PFSK-1 (cell line): ENCODE measurements around the gene WDFY2.

Source experiments
- FOXP2 ChIP-seq: optimal IDR thresholded peaks from 2 replicates; pipeline ENCODE3; 2011; ENCODE audit warnings: borderline replicate concordance, control low read depth, inconsistent platforms; ENCODE audit not compliant: insufficient read depth; ENCODE audit errors: extremely low read length, extremely low read depth
- POLR2AphosphoS5 ChIP-seq: IDR thresholded peaks from 2 replicates; pipeline ENCODE4 v1.6.1; 2012; ENCODE audit warnings: low read depth, mild to moderate bottlenecking, control low read depth, low read length, moderate library complexity
- REST ChIP-seq, 2 experiments: IDR thresholded peaks; 2 replicates each; pipeline versions ENCODE4 v1.6.1 to v1.8.0; 2011 to 2012; ENCODE audit warnings: low read depth in 2 of 2, low read length in 2 of 2, control low read depth in 1 of 2, inconsistent platforms in 1 of 2, mild to moderate bottlenecking in 1 of 2, moderate library complexity in 1 of 2; ENCODE audit not compliant: insufficient read depth in 1 of 2
- SIN3A ChIP-seq: IDR thresholded peaks from 2 replicates; pipeline ENCODE4 v1.6.1; 2012; ENCODE audit warnings: mild to moderate bottlenecking, low read length, moderate library complexity, borderline replicate concordance; ENCODE audit not compliant: insufficient read depth
- TAF1 ChIP-seq: IDR thresholded peaks from 2 replicates; pipeline ENCODE4 v1.6.1; 2012; ENCODE audit warnings: low read length, control low read depth, borderline replicate concordance; ENCODE audit not compliant: insufficient read depth

Gene WDFY2

GRCh38 chr13:51802631-51803418 lies 218.6 kb downstream of the WDFY2 start:
- TF ChIP-seq SIN3A (no peak), POLR2AphosphoS5 (no peak), FOXP2 (no peak), REST (IDR thresholded peaks at IDR 0.05; ENCODE audit: insufficient read depth in 1 of 2, low read depth in 2 of 2, low read length in 2 of 2) (no peak)

- TF ChIP-seq POLR2AphosphoS5 = 0 out of 2 replicates have a peak, but pooled peaks have one; percentile 51
- no peak for TF ChIP-seq REST (IDR thresholded peaks at IDR 0.05; ENCODE audit: insufficient read depth in 1 of 2, low read depth in 2 of 2, low read length in 2 of 2)
Observed at GRCh38 chr13:51803422-51804294, 219.4 kb downstream of the WDFY2 start, which contains the start of gene DHRS12. TSS of gene DHRS12 (minus strand) at chr13:51804163. CDS start at chr13:51799659, 4,504 bp downstream.

- TF ChIP-seq POLR2AphosphoS5 (no peak), SIN3A (no peak), FOXP2 (no peak), REST (IDR thresholded peaks at IDR 0.05; ENCODE audit: insufficient read depth in 1 of 2, low read depth in 2 of 2, low read length in 2 of 2) (no peak), TAF1 (no peak)
Observed at GRCh38 chr13:51804295-51805172, 220.3 kb downstream of the WDFY2 start.

GRCh38 chr13:51805313-51805712 lies 221.1 kb downstream of the WDFY2 start:
- TF ChIP-seq REST (IDR thresholded peaks at IDR 0.05; ENCODE audit: insufficient read depth in 1 of 2, low read depth in 2 of 2, low read length in 2 of 2) (no peak), FOXP2 (no peak), SIN3A (no peak), POLR2AphosphoS5 (no peak), TAF1 (no peak)
